ENCODE measurements around the gene PPP1R9A. TPM values are rescaled to one million over a fixed set of nuclear protein-coding genes. Genes with fewer than 3 reads are reported as not detected.

PPP1R9A gene
- polyA plus RNA-seq, 3 donors, result not detected

DNA sequence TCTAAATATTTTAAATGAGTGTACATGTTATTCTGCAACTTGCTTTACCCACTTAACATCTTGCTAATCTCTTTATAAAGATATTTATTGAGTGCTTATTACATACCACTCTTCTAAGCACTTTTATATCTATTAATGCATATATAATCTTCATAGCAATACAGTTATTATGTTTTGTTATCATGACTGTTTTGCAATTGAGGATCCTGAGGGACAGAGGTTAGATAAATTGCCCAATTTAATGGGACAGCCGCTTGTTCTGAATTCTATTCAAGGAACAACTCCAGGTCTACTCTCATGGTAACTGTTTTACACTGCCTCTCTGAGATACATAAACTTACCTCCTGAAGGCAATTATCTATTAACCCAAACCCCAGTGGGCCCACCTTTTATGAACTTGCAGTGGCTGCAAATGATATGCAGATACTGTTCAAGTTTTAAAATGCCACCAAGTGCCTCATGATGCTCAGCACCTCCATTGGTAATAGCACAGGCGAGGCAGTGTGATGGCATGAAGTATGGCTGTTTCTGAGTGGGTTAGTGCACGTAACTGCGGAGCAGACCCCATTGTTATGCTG lies 356.5 kb downstream of the PPP1R9A start:
- Mint-ChIP-seq H3K4me1 (no peaks in the 10 kb centered on the region), H3K27me3 (ENCODE audit: low read depth in 3 of 3) (no peaks in the 10 kb centered on the region), H3K9me3 (no peaks in the 10 kb centered on the region), H3K27ac (no peak overlapping the region), H3K4me3 (no peak overlapping the region), H3K36me3 (no peaks in the 10 kb centered on the region)
- Histone ChIP-seq H3K36me3 (replicated peaks in 1 of 2; ENCODE audit: control insufficient read depth in 1 of 2, insufficient read depth in 2 of 2, low read length in 2 of 2) (no peaks in the 10 kb centered on the region), H3K9ac (ENCODE audit: insufficient read depth, low read length, poor library complexity, severe bottlenecking) (no peak overlapping the region), H3K4me3 (replicated peaks in 1 of 3; ENCODE audit: low read depth in 2 of 3, low read length in 3 of 3) (no peak overlapping the region), H2AFZ (ENCODE audit: insufficient read depth, low read depth, low read length, poor library complexity, severe bottlenecking) (no peak overlapping the region), H3K27me3 (ENCODE audit: control insufficient read depth in 2 of 2, insufficient read depth in 2 of 2, low read length in 2 of 2) (no peaks in the 10 kb centered on the region), H3K9me3 (replicated peaks in 1 of 2; ENCODE audit: control insufficient read depth in 1 of 2, insufficient read depth in 1 of 2, low read length in 2 of 2) (no peaks in the 10 kb centered on the region), H4K20me1 (ENCODE audit: insufficient read depth, low read length) (no peaks in the 10 kb centered on the region), H3K4me1 (ENCODE audit: control insufficient read depth in 1 of 2, insufficient read depth in 2 of 2, low read length in 2 of 2) (no peaks in the 10 kb centered on the region), H3K4me2 (replicated peaks; ENCODE audit: extremely low read depth, low read length, poor library complexity, severe bottlenecking) (no peak overlapping the region), H3K27ac (ENCODE audit: low read depth in 1 of 2, low read length in 2 of 2) (no peak overlapping the region), H3K79me2 (ENCODE audit: insufficient read depth, low read length) (no peaks in the 10 kb centered on the region)
- TF ChIP-seq, protein P1, sequence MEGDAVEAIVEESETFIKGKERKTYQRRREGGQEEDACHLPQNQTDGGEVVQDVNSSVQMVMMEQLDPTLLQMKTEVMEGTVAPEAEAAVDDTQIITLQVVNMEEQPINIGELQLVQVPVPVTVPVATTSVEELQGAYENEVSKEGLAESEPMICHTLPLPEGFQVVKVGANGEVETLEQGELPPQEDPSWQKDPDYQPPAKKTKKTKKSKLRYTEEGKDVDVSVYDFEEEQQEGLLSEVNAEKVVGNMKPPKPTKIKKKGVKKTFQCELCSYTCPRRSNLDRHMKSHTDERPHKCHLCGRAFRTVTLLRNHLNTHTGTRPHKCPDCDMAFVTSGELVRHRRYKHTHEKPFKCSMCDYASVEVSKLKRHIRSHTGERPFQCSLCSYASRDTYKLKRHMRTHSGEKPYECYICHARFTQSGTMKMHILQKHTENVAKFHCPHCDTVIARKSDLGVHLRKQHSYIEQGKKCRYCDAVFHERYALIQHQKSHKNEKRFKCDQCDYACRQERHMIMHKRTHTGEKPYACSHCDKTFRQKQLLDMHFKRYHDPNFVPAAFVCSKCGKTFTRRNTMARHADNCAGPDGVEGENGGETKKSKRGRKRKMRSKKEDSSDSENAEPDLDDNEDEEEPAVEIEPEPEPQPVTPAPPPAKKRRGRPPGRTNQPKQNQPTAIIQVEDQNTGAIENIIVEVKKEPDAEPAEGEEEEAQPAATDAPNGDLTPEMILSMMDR (IDR thresholded peaks at IDR 0.05), result no peak
- intact Hi-C loops (cut with micrococcal nuclease), result no loop called here
- WGBS (ENCODE audit: insufficient coverage), result 100% methylated on average over 1 of the region's 4 CpGs
- no peak for DNase-seq

DNA sequence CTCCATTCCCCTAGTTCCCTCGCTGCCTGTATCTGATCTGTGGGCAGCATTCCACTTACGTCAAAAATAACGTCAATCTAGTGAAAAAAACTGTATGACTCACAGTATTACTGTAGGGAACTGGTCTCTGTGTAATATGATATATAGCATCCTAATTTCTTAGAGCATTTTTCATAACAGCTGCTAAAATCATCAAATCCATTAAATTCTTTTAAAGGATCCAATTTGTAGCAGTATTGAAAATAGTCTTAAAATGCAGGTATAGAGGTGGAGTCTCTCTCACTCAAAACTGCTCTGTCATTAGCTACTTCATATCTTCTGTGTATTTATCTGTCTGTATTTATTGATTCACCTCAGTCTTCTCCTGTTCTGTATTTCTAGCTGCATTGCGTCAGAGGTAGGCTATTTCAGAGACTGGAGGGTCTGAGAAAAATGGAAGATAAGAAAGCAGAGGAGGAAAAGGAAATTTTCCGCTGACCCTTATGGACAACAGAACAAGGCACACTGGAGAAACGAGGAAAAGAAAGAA lies 357.0 kb downstream of the PPP1R9A start:
- Mint-ChIP-seq H3K4me1 (no peaks in the 10 kb centered on the region), H3K4me3 (no peak overlapping the region), H3K27me3 (ENCODE audit: low read depth in 3 of 3) (no peaks in the 10 kb centered on the region), H3K27ac (no peak overlapping the region), H3K36me3 (no peaks in the 10 kb centered on the region), H3K9me3 (no peaks in the 10 kb centered on the region)
- Histone ChIP-seq H3K4me2 (replicated peaks; ENCODE audit: extremely low read depth, low read length, poor library complexity, severe bottlenecking) (no peak overlapping the region), H3K79me2 (ENCODE audit: insufficient read depth, low read length) (no peaks in the 10 kb centered on the region), H3K27ac (ENCODE audit: low read depth in 1 of 2, low read length in 2 of 2) (no peak overlapping the region), H3K4me3 (replicated peaks in 1 of 3; ENCODE audit: low read depth in 2 of 3, low read length in 3 of 3) (no peak overlapping the region), H3K36me3 (replicated peaks in 1 of 2; ENCODE audit: control insufficient read depth in 1 of 2, insufficient read depth in 2 of 2, low read length in 2 of 2) (no peaks in the 10 kb centered on the region), H3K9ac (ENCODE audit: insufficient read depth, low read length, poor library complexity, severe bottlenecking) (no peak overlapping the region), H4K20me1 (ENCODE audit: insufficient read depth, low read length) (no peaks in the 10 kb centered on the region), H2AFZ (ENCODE audit: insufficient read depth, low read depth, low read length, poor library complexity, severe bottlenecking) (no peak overlapping the region), H3K27me3 (ENCODE audit: control insufficient read depth in 2 of 2, insufficient read depth in 2 of 2, low read length in 2 of 2) (no peaks in the 10 kb centered on the region), H3K9me3 (replicated peaks in 1 of 2; ENCODE audit: control insufficient read depth in 1 of 2, insufficient read depth in 1 of 2, low read length in 2 of 2) (no peaks in the 10 kb centered on the region), H3K4me1 (ENCODE audit: control insufficient read depth in 1 of 2, insufficient read depth in 2 of 2, low read length in 2 of 2) (no peaks in the 10 kb centered on the region)
- TF ChIP-seq, protein P1 (IDR thresholded peaks at IDR 0.05), result no peak
- intact Hi-C loops (cut with micrococcal nuclease), result no loop called here
- DNase-seq, result no peak
- WGBS (ENCODE audit: insufficient coverage), result 100% methylated on average over 2 of the region's 6 CpGs
